SK-N-MC (cell line): Measurements from ENCODE around the gene CDC73.
A peak's percentile ranks its signal among the peaks of the same experiment; 100 is the strongest.

Experiments
- DNase-seq: peaks from one replicate; pipeline ENCODE4 v3.0.0-alpha.2; 2011; ENCODE audit warnings: low read depth, low spot score
- H3K27ac ChIP-seq: fragments of 200-600 bp; sonication (generic); 2 replicates; pipeline ENCODE4 v1.5.1; 2016; ENCODE audit warnings: mixed run types
- H3K36me3 ChIP-seq: fragments of 200-600 bp; sonication (generic); 2 replicates; pipeline ENCODE4 v1.6.1; 2017; ENCODE audit warnings: antibody characterized with exemption, low read length, mixed read lengths; ENCODE audit not compliant: insufficient read depth
- H3K4me3 ChIP-seq: fragments of 200-600 bp; sonication (generic); 2 replicates; pipeline ENCODE4 v1.5.1; 2016
- H3K9ac ChIP-seq: fragments of 200-600 bp; sonication (generic); 2 replicates; pipeline ENCODE4 v1.8.0; 2017; ENCODE audit warnings: mixed run types, mixed read lengths; ENCODE audit not compliant: insufficient read length
- H3K9me3 ChIP-seq: fragments of 200-600 bp; sonication (generic); 2 replicates; pipeline ENCODE4 v1.6.1; 2017; ENCODE audit warnings: low read depth, mild to moderate bottlenecking, antibody characterized with exemption, low read length, moderate library complexity, mixed read lengths
- EZH2 ChIP-seq: fragments of 200-600 bp; sonication (generic); IDR thresholded peaks from one replicate; pipeline ENCODE4 v1.6.1; 2017; ENCODE audit warnings: antibody characterized with exemption
- FOXP2 ChIP-seq: optimal IDR thresholded peaks from 2 replicates; pipeline ENCODE3; 2011; ENCODE audit warnings: mild to moderate bottlenecking, moderate library complexity; ENCODE audit not compliant: insufficient read depth; ENCODE audit errors: extremely low read length, control extremely low read depth
- POLR2AphosphoS5 ChIP-seq: IDR thresholded peaks from 2 replicates; pipeline ENCODE4 v1.6.1; 2012; ENCODE audit warnings: mild to moderate bottlenecking, low read depth, low read length, borderline replicate concordance

Gene CDC73

DNA sequence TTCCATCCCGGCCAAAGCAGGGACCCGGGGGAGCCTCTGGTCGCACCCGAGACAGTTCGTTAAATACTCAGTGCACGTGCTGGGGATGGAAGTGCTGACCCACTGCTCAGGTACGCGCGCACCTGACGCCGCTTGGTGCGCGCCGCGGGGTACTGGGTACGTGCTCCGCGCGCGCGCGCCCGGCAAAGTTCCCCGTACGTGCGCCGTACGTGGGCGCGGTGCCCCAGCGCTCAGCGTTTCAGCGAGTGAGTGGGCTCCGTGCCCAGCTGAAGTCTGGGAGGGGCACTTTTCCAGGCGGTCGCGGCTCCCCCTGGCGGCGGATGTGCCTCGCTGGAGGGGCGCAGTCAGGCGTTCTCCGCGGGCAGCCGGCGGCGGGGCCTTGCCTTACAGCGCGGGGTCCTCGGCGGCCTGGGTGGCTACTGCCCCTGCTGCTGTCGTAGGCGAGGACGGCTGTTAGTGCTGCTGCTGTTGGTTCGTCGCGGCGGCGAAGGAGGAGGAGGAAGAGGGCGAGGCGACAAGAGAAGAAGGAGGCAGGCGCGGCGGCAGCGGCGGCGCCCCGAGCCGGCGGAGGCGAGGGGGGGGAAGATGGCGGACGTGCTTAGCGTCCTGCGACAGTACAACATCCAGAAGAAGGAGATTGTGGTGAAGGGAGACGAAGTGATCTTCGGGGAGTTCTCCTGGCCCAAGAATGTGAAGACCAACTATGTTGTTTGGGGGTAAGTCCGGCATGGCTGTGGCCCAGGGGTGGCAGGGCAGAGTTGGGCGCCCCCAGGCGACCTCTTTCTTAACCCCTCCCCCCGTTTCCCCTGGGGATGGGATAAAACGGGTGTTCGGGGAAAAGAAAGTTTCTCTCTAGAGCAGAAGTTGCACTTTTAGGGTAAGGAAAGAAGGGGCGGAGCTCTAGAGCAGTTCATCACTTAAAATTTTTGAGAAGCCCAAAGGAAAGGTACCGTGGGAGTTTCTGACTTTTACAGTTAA is at the start of gene CDC73:
CDC73 (plus strand) TSS at position 416 of the 978 bp plus-strand sequence; CDS start at position 586, 170 bp downstream.
- peak; percentile 78 for DNase-seq
- TF ChIP-seq FOXP2 (peak; percentile 57), EZH2 (no peak), POLR2AphosphoS5 (peak; percentile 87; the same call in 1 of the 2 replicates)
- Histone ChIP-seq H3K9me3 (no peaks in the 10 kb centered on the region), H3K4me3 (peak within 1 kb of the TSS; percentile 84), H3K36me3 (peaks cover 26% of the 10 kb centered on the region), H3K27ac (peak within 1 kb of the TSS; percentile 94), H3K9ac (peak within 1 kb of the TSS; percentile 84)

DNA sequence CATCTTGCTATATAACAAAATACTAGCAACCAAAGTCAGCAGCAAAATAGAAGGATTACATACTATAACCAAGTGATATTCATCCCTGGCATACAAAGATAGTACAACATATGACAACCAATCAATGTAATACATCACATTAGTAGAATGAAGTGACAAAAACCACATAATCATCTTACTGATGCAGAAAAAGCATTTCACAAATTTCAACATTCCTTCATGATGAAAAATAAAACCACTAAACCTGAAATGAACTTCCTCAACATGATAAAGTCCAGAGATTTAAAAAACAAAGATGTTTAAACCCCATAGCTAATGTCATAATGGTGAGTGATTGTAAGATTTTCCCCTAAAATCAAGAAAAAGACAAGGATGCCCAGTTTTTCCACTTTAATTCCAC is 43.8 kb upstream of the CDC73 start:
- no peak for DNase-seq
- peaks cover 83% of the 10 kb centered on the region for H3K36me3 ChIP-seq

DNA sequence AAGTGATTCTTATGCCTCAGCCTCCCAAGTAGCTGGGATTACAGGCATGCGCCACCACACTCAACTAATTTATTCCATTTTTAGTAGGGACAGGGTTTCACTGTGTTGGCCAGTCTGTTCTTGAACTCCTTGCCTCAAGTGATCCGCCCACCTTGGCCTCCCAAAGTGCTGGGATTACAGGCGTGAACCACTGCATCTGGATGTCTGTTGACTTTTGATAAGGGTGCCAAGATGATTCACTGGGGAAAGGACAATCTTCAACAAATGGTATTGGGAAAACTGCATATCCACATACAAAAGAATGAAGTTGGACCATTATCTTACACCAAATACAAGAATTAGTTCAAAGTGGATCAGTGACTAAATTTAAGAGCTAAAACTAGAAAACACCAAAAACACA is 42.6 kb upstream of the CDC73 start:
- TF ChIP-seq POLR2AphosphoS5 (no peak), FOXP2 (no peak), EZH2 (no peak)
- Histone ChIP-seq H3K27ac (no peak overlapping the region), H3K4me3 (no peak overlapping the region), H3K9me3 (peaks cover 23% of the 10 kb centered on the region), H3K9ac (no peak overlapping the region), H3K36me3 (peaks cover 89% of the 10 kb centered on the region)
- no peak for DNase-seq

More for the DNA sequence above, 43.8 kb upstream of the CDC73 start:
- TF ChIP-seq POLR2AphosphoS5: no peak
- no peak for TF ChIP-seq FOXP2
- no peak for TF ChIP-seq EZH2
- Histone ChIP-seq H3K9ac (no peak overlapping the region), H3K4me3 (no peak overlapping the region), H3K27ac (no peak overlapping the region), H3K9me3 (peaks cover 23% of the 10 kb centered on the region)

DNA sequence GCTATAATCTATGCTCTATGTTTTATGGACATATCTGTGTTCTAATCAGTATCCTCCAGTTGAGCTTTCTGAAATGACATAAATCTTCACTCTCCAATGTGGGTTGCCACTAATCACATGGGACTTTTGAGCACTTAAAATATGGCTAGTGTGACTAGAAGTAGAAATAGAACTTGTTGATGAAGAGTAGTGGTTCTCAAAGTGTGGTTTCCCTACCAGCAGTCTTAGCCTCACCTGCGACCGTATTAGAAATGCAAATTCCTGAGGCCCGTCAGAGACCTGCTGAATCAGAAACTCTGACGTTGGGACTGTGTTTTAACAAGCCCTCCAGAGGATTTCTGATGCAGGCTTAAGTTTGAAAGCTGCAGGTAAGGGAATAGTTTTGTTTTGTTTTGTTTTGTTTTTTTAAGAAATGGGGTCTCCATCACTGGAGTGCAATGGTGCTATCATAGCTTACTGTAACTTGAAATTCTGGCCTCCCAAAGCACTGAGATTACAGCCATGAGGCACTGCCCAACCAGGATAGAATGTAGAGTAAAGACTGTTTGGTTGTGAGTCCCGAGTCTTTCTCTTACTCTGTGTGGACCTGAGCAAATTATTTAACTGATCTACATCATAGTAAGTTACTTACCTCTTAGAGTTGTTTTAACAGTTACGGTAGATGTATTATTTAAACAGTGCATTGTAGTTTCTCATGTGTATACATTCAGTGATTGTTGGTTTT is 38.3 kb upstream of the CDC73 start:
- Histone ChIP-seq H3K9me3 (peaks cover 3% of the 10 kb centered on the region; the same call in 1 of the 2 replicates), H3K4me3 (no peak overlapping the region), H3K27ac (no peak overlapping the region), H3K36me3 (peaks cover 78% of the 10 kb centered on the region), H3K9ac (no peak overlapping the region)
- TF ChIP-seq POLR2AphosphoS5: no peak
- TF ChIP-seq FOXP2: no peak
- DNase-seq: no peak

DNA sequence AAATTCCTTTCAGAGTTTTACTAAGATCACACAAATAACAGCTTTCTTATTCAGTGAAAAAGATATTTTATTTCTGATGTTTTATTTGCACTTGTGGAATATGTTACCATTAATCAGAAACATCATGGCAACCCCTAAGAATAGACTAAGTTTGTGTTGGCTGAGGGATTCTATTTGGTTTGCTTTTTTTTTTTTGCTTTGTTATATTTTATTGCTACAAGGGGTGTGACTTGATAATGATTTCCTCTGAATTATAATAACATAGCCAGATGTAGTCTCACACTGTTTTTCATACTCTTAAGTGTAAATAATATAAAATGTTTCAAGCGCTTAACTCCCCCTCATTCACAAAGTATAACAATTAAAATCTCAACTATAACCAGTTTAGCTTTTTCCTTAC is 36.6 kb upstream of the CDC73 start:
- no peak overlapping the region for H3K9ac ChIP-seq
- H3K36me3 ChIP-seq: peaks cover 76% of the 10 kb centered on the region
- no peak overlapping the region for H3K4me3 ChIP-seq
- TF ChIP-seq EZH2 (no peak), FOXP2 (no peak)
- H3K9me3 ChIP-seq: no peaks in the 10 kb centered on the region
- no peak for DNase-seq
- no peak overlapping the region; the same call in 1 of the 2 replicates for H3K27ac ChIP-seq

DNA sequence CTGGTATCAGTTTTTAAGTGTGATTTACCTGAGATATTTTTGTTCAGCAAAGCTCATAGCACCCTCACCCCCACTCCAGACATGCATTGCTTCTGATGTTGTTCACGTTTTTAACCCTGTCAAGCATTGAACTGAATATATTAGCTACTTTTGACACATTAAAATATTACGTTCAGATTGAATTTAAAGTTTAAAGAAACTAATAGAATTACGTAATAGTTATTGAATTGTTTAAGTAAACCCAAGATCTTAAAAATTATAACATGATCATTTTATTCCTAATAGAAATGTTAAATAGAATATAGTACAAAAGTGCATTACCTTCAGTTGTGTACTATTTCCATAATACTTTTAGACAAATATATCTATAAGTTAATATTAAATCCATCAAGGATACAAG is 35.5 kb upstream of the CDC73 start:
- H3K9ac ChIP-seq: no peak overlapping the region
- no peak overlapping the region for H3K4me3 ChIP-seq
- H3K36me3 ChIP-seq: peaks cover 75% of the 10 kb centered on the region
- H3K9me3 ChIP-seq: no peaks in the 10 kb centered on the region
- H3K27ac ChIP-seq: no peak overlapping the region
- TF ChIP-seq POLR2AphosphoS5 (no peak), EZH2 (no peak), FOXP2 (no peak)
- no peak for DNase-seq

DNA sequence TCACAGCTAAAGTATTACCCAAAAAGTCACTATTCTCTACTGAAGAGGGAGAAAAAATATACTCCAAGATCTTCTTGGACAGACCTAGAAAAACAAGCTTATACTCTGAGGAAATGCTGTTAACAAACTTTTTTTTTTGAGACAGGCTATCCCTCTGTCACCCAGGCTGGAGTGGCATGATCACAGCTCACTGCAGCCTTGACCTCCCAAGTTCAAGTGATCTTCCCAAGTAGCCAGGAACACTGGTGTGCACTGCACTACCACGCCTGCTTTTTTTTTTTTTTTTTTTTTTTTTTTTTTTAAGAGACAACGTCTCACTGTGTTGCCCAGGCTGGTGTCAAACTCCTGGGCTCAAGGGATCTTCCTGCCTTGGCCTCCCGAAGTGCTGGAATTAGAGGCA is 33.9 kb upstream of the CDC73 start:
- no peak overlapping the region for H3K4me3 ChIP-seq
- H3K27ac ChIP-seq: 0 out of 2 replicates have a peak overlapping the region, but pooled peaks have one; percentile 12
- H3K36me3 ChIP-seq: peaks cover 61% of the 10 kb centered on the region
- no peak overlapping the region for H3K9ac ChIP-seq
- TF ChIP-seq POLR2AphosphoS5 (no peak), FOXP2 (no peak), EZH2 (no peak)
- H3K9me3 ChIP-seq: no peaks in the 10 kb centered on the region
- DNase-seq: no peak

DNA sequence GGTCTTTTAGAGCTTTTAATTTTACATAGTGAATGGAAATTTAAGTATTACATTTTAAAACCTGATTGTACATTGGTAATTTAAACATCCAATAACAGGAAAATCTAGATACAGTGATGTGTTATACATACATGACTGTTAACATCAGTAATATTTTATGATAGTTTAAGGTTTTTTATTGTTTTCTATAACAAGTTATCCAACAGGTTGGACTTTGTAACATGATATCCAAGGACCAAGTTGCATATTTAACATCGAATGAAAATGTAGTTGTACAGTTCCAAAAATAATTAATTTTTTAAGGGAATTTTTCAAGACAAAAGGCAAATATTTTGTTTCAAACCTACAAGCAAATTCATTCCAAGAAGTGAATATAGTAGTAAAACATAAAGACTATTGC is 31.0 kb upstream of the CDC73 start:
- Histone ChIP-seq H3K27ac (peak overlapping the region; percentile 29; the same call in 1 of the 2 replicates), H3K9me3 (no peaks in the 10 kb centered on the region), H3K36me3 (peaks cover 45% of the 10 kb centered on the region), H3K9ac (no peak overlapping the region), H3K4me3 (no peak overlapping the region)
- DNase-seq: no peak
- no peak for TF ChIP-seq FOXP2
- no peak for TF ChIP-seq EZH2
- TF ChIP-seq POLR2AphosphoS5: no peak
